Endodermal cell (in vitro differentiated cells): ENCODE results near the gene ANP32B. TPM values are rescaled to one million over a fixed set of nuclear protein-coding genes. Genes with fewer than 3 reads are reported as not detected.
A peak's percentile ranks its signal among the peaks of the same experiment; 100 is the strongest.

Experiments used
- DNase-seq: peaks from one replicate; pipeline ENCODE4 v3.0.0-alpha.2; 2017
- H3K27ac ChIP-seq: 2 replicates; pipeline ENCODE4 v1.5.1; 2013; ENCODE audit warnings: mild to moderate bottlenecking, low read depth, low read length, moderate library complexity
- H3K27me3 ChIP-seq: 2 replicates; pipeline ENCODE4 v1.6.1; 2013; ENCODE audit warnings: mild to moderate bottlenecking, low read length, moderate library complexity; ENCODE audit not compliant: insufficient read depth, control insufficient read depth, poor library complexity, severe bottlenecking
- H3K36me3 ChIP-seq: 2 replicates; pipeline ENCODE4 v1.7.0; 2013; ENCODE audit warnings: mild to moderate bottlenecking, low read length, moderate library complexity; ENCODE audit not compliant: control insufficient read depth, insufficient read depth
- H3K4me1 ChIP-seq: one replicate; pipeline ENCODE4 v1.7.0; 2013; ENCODE audit warnings: low read length; ENCODE audit not compliant: control insufficient read depth, insufficient read depth
- H3K4me3 ChIP-seq: 2 replicates; pipeline ENCODE4 v1.5.1; 2013; ENCODE audit warnings: mild to moderate bottlenecking, low read length, moderate library complexity
- H3K9ac ChIP-seq: 2 replicates; pipeline ENCODE4 v1.6.1; 2013; ENCODE audit warnings: mild to moderate bottlenecking, low read length, moderate library complexity; ENCODE audit not compliant: poor library complexity, severe bottlenecking; ENCODE audit errors: extremely low read depth
- H3K9me3 ChIP-seq: 2 replicates; pipeline ENCODE4 v1.6.1; 2013; ENCODE audit warnings: mild to moderate bottlenecking, low read length, moderate library complexity; ENCODE audit not compliant: control insufficient read depth
- H3K27ac Mint-ChIP-seq: 2 replicates; pipeline ENCODE4 v1.8.0; 2020; ENCODE audit warnings: mixed read lengths
- H3K27me3 Mint-ChIP-seq: 2 replicates; pipeline ENCODE4 v1.8.0; 2021; ENCODE audit warnings: mild to moderate bottlenecking, mixed read lengths; ENCODE audit not compliant: insufficient read depth
- H3K36me3 Mint-ChIP-seq: 2 replicates; pipeline ENCODE4 v1.8.0; 2020; ENCODE audit warnings: low read depth, mixed read lengths
- H3K4me1 Mint-ChIP-seq: 2 replicates; pipeline ENCODE4 v1.8.0; 2020; ENCODE audit warnings: mixed read lengths
- H3K4me3 Mint-ChIP-seq: 2 replicates; pipeline ENCODE4 v1.8.0; 2020; ENCODE audit warnings: mild to moderate bottlenecking, moderate library complexity, mixed read lengths
- H3K9me3 Mint-ChIP-seq: 2 replicates; pipeline ENCODE4 v1.8.0; 2020; ENCODE audit warnings: mild to moderate bottlenecking, mixed read lengths
- CTCF ChIP-seq: fragments of 200-600 bp; sonication (generic); conservative IDR thresholded peaks from 2 replicates; pipeline ENCODE4 v1.5.0; 2021; ENCODE audit warnings: antibody characterized with exemption, mild to moderate bottlenecking
- WGBS, 2 experiments: methylation state at CpG; one replicate each; pipeline versions ENCODE4 v1.1.5 to v1.1.7; 2013; ENCODE audit warnings: missing lambda C conversion rate in 2 of 2, mixed read lengths in 1 of 2; ENCODE audit not compliant: insufficient coverage in 1 of 2, insufficient read length in 1 of 2; 5-methylcytosine and 5-hydroxymethylcytosine counted together
- total RNA-seq, 2 donors: library from RNA; stranded (reverse); fragmentation: NEBNext Ultra II Directional in 1 of 2; extraction: Animal tissue kit (Norgen Biotek cat#: 25700) in 1 of 2; gene quantifications; 2 replicates in 1 of 2; 3 replicates in 1 of 2; pipeline ENCODE4 v1.2.1, GENCODE V29; 2021

ANP32B gene
- total RNA-seq, 2 donors from 2014 or later = 155 to 191 TPM

GRCh38 chr9:98007251-98007928 lies 24.2 kb downstream of the ANP32B start:
- Mint-ChIP-seq H3K4me3 (no peak overlapping the region), H3K36me3 (peaks cover 81% of the 10 kb centered on the region), H3K27ac (no peak overlapping the region), H3K4me1 (no peaks in the 10 kb centered on the region), H3K27me3 (no peaks in the 10 kb centered on the region), H3K9me3 (no peaks in the 10 kb centered on the region)
- Histone ChIP-seq H3K9ac (no peak overlapping the region), H3K4me3 (no peak overlapping the region), H3K4me1 (no peaks in the 10 kb centered on the region), H3K27me3 (no peaks in the 10 kb centered on the region), H3K27ac (no peak overlapping the region), H3K36me3 (peaks cover 97% of the 10 kb centered on the region), H3K9me3 (no peaks in the 10 kb centered on the region)
- TF ChIP-seq CTCF = no peak
- WGBS, 2 experiments = 97% methylated on average over 9 to 13 of the region's 13 CpGs
- DNase-seq = no peak

GRCh38 chr9:98008764-98009163 lies 25.6 kb downstream of the ANP32B start:
- Histone ChIP-seq H3K4me1 (no peaks in the 10 kb centered on the region), H3K27me3 (no peaks in the 10 kb centered on the region), H3K4me3 (no peak overlapping the region), H3K9ac (no peak overlapping the region), H3K9me3 (no peaks in the 10 kb centered on the region), H3K36me3 (peaks cover 96% of the 10 kb centered on the region), H3K27ac (no peak overlapping the region)
- H3K27ac Mint-ChIP-seq = no peak overlapping the region
- peaks cover 92% of the 10 kb centered on the region for H3K36me3 Mint-ChIP-seq
- H3K4me1 Mint-ChIP-seq = no peaks in the 10 kb centered on the region
- TF ChIP-seq CTCF = no peak
- 96 to 100% methylated on average over 1 to 3 of the region's 3 CpGs for WGBS, 2 experiments
- no peaks in the 10 kb centered on the region for H3K27me3 Mint-ChIP-seq
- H3K4me3 Mint-ChIP-seq = no peak overlapping the region
- DNase-seq = no peak
- H3K9me3 Mint-ChIP-seq = no peaks in the 10 kb centered on the region

GRCh38 chr9:98009437-98009836 lies 26.3 kb downstream of the ANP32B start:
- Histone ChIP-seq H3K4me3 (no peak overlapping the region), H3K9ac (no peak overlapping the region), H3K4me1 (no peaks in the 10 kb centered on the region), H3K27ac (no peak overlapping the region), H3K36me3 (peaks cover 96% of the 10 kb centered on the region), H3K27me3 (no peaks in the 10 kb centered on the region), H3K9me3 (no peaks in the 10 kb centered on the region)
- peaks cover 90% of the 10 kb centered on the region for H3K36me3 Mint-ChIP-seq
- no peak overlapping the region for H3K4me3 Mint-ChIP-seq
- peak overlapping the region; percentile 56 for H3K27ac Mint-ChIP-seq
- WGBS, 2 experiments = 94 to 97% methylated on average over 3 to 6 of the region's 6 CpGs
- H3K27me3 Mint-ChIP-seq = no peaks in the 10 kb centered on the region
- H3K9me3 Mint-ChIP-seq = no peaks in the 10 kb centered on the region
- no peak for DNase-seq
- no peak for TF ChIP-seq CTCF
- no peaks in the 10 kb centered on the region for H3K4me1 Mint-ChIP-seq
